Measurements from ENCODE around the gene NUP62.

DNA sequence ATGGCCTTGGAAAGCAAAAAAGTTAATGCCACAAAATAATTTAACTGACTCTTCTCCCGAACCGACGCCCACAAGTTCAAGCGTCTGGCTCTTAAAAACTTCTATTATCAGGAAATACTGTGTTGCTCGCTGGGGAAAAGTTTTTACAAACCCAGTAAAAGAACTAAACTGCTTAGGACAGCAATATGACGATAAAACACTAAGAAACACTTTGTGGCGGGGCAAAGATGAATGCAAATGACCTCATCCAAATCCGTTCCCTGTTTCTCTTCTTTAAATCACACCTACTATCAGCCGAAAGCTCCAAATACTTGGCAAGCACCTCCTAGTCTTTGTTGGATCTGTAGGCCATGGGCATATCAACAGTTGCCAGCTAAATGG is 26.8 kb upstream of the NUP62 start:
- TF ChIP-seq CEBPB (IDR thresholded peaks at IDR 0.05) (no peak), TAF1 (IDR thresholded peaks at IDR 0.05; ENCODE audit: low read depth) (no peak), RAD21 (IDR thresholded peaks at IDR 0.05; ENCODE audit: low read depth) (no peak), FOXM1 (IDR thresholded peaks at IDR 0.05; ENCODE audit: borderline replicate concordance, low read depth) (no peak), ZBTB7A (IDR thresholded peaks at IDR 0.05; ENCODE audit: low read depth) (no peak), CREB1 (IDR thresholded peaks at IDR 0.05; ENCODE audit: low read depth) (no peak), YY1 (IDR thresholded peaks at IDR 0.05; ENCODE audit: low read depth) (no peak), EP300 (IDR thresholded peaks at IDR 0.05; ENCODE audit: borderline replicate concordance) (no peak), NFIC (IDR thresholded peaks at IDR 0.05) (no peak)
- TF ChIP-seq, protein P1, sequence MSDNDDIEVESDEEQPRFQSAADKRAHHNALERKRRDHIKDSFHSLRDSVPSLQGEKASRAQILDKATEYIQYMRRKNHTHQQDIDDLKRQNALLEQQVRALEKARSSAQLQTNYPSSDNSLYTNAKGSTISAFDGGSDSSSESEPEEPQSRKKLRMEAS (IDR thresholded peaks at IDR 0.05), result no peak
- TF ChIP-seq, protein P2, sequence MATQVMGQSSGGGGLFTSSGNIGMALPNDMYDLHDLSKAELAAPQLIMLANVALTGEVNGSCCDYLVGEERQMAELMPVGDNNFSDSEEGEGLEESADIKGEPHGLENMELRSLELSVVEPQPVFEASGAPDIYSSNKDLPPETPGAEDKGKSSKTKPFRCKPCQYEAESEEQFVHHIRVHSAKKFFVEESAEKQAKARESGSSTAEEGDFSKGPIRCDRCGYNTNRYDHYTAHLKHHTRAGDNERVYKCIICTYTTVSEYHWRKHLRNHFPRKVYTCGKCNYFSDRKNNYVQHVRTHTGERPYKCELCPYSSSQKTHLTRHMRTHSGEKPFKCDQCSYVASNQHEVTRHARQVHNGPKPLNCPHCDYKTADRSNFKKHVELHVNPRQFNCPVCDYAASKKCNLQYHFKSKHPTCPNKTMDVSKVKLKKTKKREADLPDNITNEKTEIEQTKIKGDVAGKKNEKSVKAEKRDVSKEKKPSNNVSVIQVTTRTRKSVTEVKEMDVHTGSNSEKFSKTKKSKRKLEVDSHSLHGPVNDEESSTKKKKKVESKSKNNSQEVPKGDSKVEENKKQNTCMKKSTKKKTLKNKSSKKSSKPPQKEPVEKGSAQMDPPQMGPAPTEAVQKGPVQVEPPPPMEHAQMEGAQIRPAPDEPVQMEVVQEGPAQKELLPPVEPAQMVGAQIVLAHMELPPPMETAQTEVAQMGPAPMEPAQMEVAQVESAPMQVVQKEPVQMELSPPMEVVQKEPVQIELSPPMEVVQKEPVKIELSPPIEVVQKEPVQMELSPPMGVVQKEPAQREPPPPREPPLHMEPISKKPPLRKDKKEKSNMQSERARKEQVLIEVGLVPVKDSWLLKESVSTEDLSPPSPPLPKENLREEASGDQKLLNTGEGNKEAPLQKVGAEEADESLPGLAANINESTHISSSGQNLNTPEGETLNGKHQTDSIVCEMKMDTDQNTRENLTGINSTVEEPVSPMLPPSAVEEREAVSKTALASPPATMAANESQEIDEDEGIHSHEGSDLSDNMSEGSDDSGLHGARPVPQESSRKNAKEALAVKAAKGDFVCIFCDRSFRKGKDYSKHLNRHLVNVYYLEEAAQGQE (IDR thresholded peaks at IDR 0.05; ENCODE audit: low read depth), result no peak

All from Ishikawa (cell line).